ENCODE data around the gene HLA-DRA.
A peak's percentile ranks its signal among the peaks of the same experiment; 100 is the strongest.

HLA-DRA gene

GRCh38 chr6:32439602-32440214, at the start of gene HLA-DRA:
Gene HLA-DRA, plus strand, starts transcription at chr6:32439887. Its CDS starts 64 bp downstream, at chr6:32439951.
- DNase-seq, result peak; percentile 93

- no peak for DNase-seq
Measured at GRCh38 chr6:32391505-32391904, 48.2 kb upstream of the HLA-DRA start.

GRCh38 chr6:32393665-32394420, 45.8 kb upstream of the HLA-DRA start:
- DNase-seq, result peak; percentile 40

GRCh38 chr6:32396028-32396427, 43.7 kb upstream of the HLA-DRA start:
- DNase-seq, result no peak

- no peak for DNase-seq
Measured at GRCh38 chr6:32397252-32397920, 42.3 kb upstream of the HLA-DRA start.

GRCh38 chr6:32401284-32401963, 38.3 kb upstream of the HLA-DRA start:
- no peak for DNase-seq

- DNase-seq, result no peak
Measured at GRCh38 chr6:32402812-32403211, 36.9 kb upstream of the HLA-DRA start.

- no peak for DNase-seq
Measured at GRCh38 chr6:32405656-32406055, 34.0 kb upstream of the HLA-DRA start.

- DNase-seq, result no peak
Measured at GRCh38 chr6:32406197-32406596, 33.5 kb upstream of the HLA-DRA start.

GRCh38 chr6:32406857-32407256, 32.8 kb upstream of the HLA-DRA start, which contains the start of gene BTNL2:
Gene BTNL2, minus strand, starts transcription at chr6:32407181. Its CDS starts 58 bp downstream, at chr6:32407123.
- no peak for DNase-seq

GRCh38 chr6:32410906-32411305, 28.8 kb upstream of the HLA-DRA start:
- DNase-seq, result no peak

GRCh38 chr6:32411566-32412327, 27.9 kb upstream of the HLA-DRA start:
- DNase-seq, result no peak

- peak; percentile 74 for DNase-seq
Measured at GRCh38 chr6:32413427-32414047, 26.1 kb upstream of the HLA-DRA start.

GRCh38 chr6:32415521-32416019, 24.1 kb upstream of the HLA-DRA start:
- peak; percentile 76 for DNase-seq

GRCh38 chr6:32416036-32416435, 23.7 kb upstream of the HLA-DRA start:
- DNase-seq, result no peak

GRCh38 chr6:32424589-32425300, 14.9 kb upstream of the HLA-DRA start:
- DNase-seq, result peak; percentile 70

GRCh38 chr6:32426338-32426737, 13.3 kb upstream of the HLA-DRA start:
- no peak for DNase-seq

- no peak for DNase-seq
Measured at GRCh38 chr6:32427218-32427617, 12.5 kb upstream of the HLA-DRA start.

GRCh38 chr6:32427934-32428474, 11.7 kb upstream of the HLA-DRA start:
- no peak for DNase-seq

GRCh38 chr6:32430179-32430578, 9.5 kb upstream of the HLA-DRA start:
- no peak for DNase-seq

- DNase-seq, result no peak
Measured at GRCh38 chr6:32431142-32431541, 8.5 kb upstream of the HLA-DRA start.
